ENCODE measurements around the gene ZNF136. TPM values are rescaled to one million over a fixed set of nuclear protein-coding genes. Genes with fewer than 3 reads are reported as not detected.
A peak's percentile ranks its signal among the peaks of the same experiment; 100 is the strongest.

ZNF136 gene
- total RNA-seq, 1 experiment from 2014 or later: 5.3 TPM

- DNase-seq: no peak
- CTCF ChIA-PET: interaction anchor here (0.6 to 2.1 kb wide), 4 partner anchors 82 to 423 kb away, joined by 3 to 25 read pairs (median 7); no protein-coding TSS in a partner anchor
- H3K27ac ChIP-seq: no peak overlapping the region
- H3F3A ChIP-seq (ENCODE audit: insufficient read depth, low read depth): peaks cover 12% of the 10 kb centered on the region
- H3K4me1 ChIP-seq (replicated peaks; ENCODE audit: insufficient read depth): peaks cover 8% of the 10 kb centered on the region; the same call in 1 of the 2 replicates
- BruUV-seq (replicated peaks): no TSS peak
- H4K20me1 ChIP-seq (ENCODE audit: insufficient read depth): no peaks in the 10 kb centered on the region
- H3K27me3 ChIP-seq (ENCODE audit: insufficient read depth, low read depth): no peaks in the 10 kb centered on the region
- peaks cover 47% of the 10 kb centered on the region for H3K9me3 ChIP-seq (ENCODE audit: insufficient read depth, low read depth)
- H3K4me3 ChIP-seq: peak overlapping the region; percentile 76; the same call in 1 of the 2 replicates
- H3K4me2 ChIP-seq: peak overlapping the region; percentile 81; the same call in 1 of the 2 replicates
- POLR2A ChIA-PET (ENCODE audit: unreplicated experiment): no interaction called here
- peaks cover 13% of the 10 kb centered on the region for H3K79me2 ChIP-seq (ENCODE audit: low read depth)
- intact Hi-C loops (cut with micrococcal nuclease; ENCODE audit: unreplicated experiment): loop anchor here (1.0 to 2.0 kb wide), 6 partner anchors 51 to 327 kb away; partner anchors contain the start of gene ZNF440
- H3K36me3 ChIP-seq (ENCODE audit: low read depth): peaks cover 31% of the 10 kb centered on the region
- no peak overlapping the region for H2AFZ ChIP-seq
- peak; percentile 17; the same call in 1 of the 2 replicates for TF ChIP-seq CTCF (conservative IDR thresholded peaks at IDR 0.05)
- TF ChIP-seq EZH2 (IDR thresholded peaks at IDR 0.05; ENCODE audit: low read depth): no peak
- no peaks in the 10 kb centered on the region for H3K9me2 ChIP-seq (ENCODE audit: insufficient read depth)
Measured at GRCh38 chr19:12141405-12141736, 21.5 kb upstream of the ZNF136 start.

- Histone ChIP-seq H3K9me2 (ENCODE audit: insufficient read depth) (no peaks in the 10 kb centered on the region), H3K27me3 (ENCODE audit: insufficient read depth, low read depth) (no peaks in the 10 kb centered on the region), H4K20me1 (ENCODE audit: insufficient read depth) (no peaks in the 10 kb centered on the region), H3K4me1 (replicated peaks; ENCODE audit: insufficient read depth) (peaks cover 8% of the 10 kb centered on the region; the same call in 1 of the 2 replicates), H3K4me3 (no peak overlapping the region), H2AFZ (no peak overlapping the region), H3K9me3 (ENCODE audit: insufficient read depth, low read depth) (peaks cover 38% of the 10 kb centered on the region), H3K36me3 (ENCODE audit: low read depth) (peaks cover 28% of the 10 kb centered on the region), H3K4me2 (no peak overlapping the region), H3K79me2 (ENCODE audit: low read depth) (no peaks in the 10 kb centered on the region), H3F3A (ENCODE audit: insufficient read depth, low read depth) (peaks cover 12% of the 10 kb centered on the region), H3K27ac (no peak overlapping the region)
- TF ChIP-seq EZH2 (IDR thresholded peaks at IDR 0.05; ENCODE audit: low read depth): no peak
- TF ChIP-seq CTCF (conservative IDR thresholded peaks at IDR 0.05): no peak
- no TSS peak for BruUV-seq (replicated peaks)
- no peak for DNase-seq
- intact Hi-C loops (cut with micrococcal nuclease; ENCODE audit: unreplicated experiment): no loop called here
- CTCF ChIA-PET: interaction anchor here (0.5 kb wide), 1 partner anchor 490 kb away, joined by 5 read pairs; no protein-coding TSS in a partner anchor
- POLR2A ChIA-PET (ENCODE audit: unreplicated experiment): interaction anchor here (0.6 kb wide), 1 partner anchor 256 kb away, joined by 21 read pairs; the partner anchor contains the start of gene ZNF799
Measured at GRCh38 chr19:12145348-12145747, 17.5 kb upstream of the ZNF136 start.

GRCh38 chr19:12155324-12155860 lies 7.5 kb upstream of the ZNF136 start:
- Histone ChIP-seq H3K27me3 (ENCODE audit: insufficient read depth, low read depth) (no peaks in the 10 kb centered on the region), H3F3A (ENCODE audit: insufficient read depth, low read depth) (no peaks in the 10 kb centered on the region), H3K4me1 (replicated peaks; ENCODE audit: insufficient read depth) (peaks cover 5% of the 10 kb centered on the region; the same call in 1 of the 2 replicates), H3K79me2 (ENCODE audit: low read depth) (0 out of 2 replicates have a peak, but pooled peaks cover 4% of the 10 kb centered on the region), H3K36me3 (ENCODE audit: low read depth) (peaks cover 3% of the 10 kb centered on the region; the same call in 1 of the 2 replicates), H3K4me2 (peak overlapping the region; percentile 86), H4K20me1 (ENCODE audit: insufficient read depth) (no peaks in the 10 kb centered on the region), H3K27ac (no peak overlapping the region), H3K9me2 (ENCODE audit: insufficient read depth) (no peaks in the 10 kb centered on the region), H3K4me3 (peak overlapping the region; percentile 63), H2AFZ (peak overlapping the region; percentile 82; the same call in 1 of the 2 replicates), H3K9me3 (ENCODE audit: insufficient read depth, low read depth) (no peaks in the 10 kb centered on the region; the same call in 1 of the 2 replicates)
- TF ChIP-seq CTCF (conservative IDR thresholded peaks at IDR 0.05): no peak
- TF ChIP-seq EZH2 (IDR thresholded peaks at IDR 0.05; ENCODE audit: low read depth): no peak
- no peak for DNase-seq
- TSS peak; percentile 31 for BruUV-seq (replicated peaks)
- ChIA-PET CTCF (no interaction called here), POLR2A (ENCODE audit: unreplicated experiment) (no interaction called here)
- intact Hi-C loops (cut with micrococcal nuclease; ENCODE audit: unreplicated experiment): no loop called here

Data from PC-9 (cell line).